GM19452 (cell line): ENCODE results near the gene CXXC1.
"Not testable (repeated sequence)": the region's sequence is repeated elsewhere in the genome, so short reads cannot be mapped to it uniquely, and the experiment has no call there.

ENCODE experiments used
- ATAC-seq: cut with Tn5 transposase; IDR thresholded peaks from one replicate; pipeline ENCODE4 v1.9.1; 2021; ENCODE audit not compliant: unreplicated experiment

The CXXC1 gene

DNA sequence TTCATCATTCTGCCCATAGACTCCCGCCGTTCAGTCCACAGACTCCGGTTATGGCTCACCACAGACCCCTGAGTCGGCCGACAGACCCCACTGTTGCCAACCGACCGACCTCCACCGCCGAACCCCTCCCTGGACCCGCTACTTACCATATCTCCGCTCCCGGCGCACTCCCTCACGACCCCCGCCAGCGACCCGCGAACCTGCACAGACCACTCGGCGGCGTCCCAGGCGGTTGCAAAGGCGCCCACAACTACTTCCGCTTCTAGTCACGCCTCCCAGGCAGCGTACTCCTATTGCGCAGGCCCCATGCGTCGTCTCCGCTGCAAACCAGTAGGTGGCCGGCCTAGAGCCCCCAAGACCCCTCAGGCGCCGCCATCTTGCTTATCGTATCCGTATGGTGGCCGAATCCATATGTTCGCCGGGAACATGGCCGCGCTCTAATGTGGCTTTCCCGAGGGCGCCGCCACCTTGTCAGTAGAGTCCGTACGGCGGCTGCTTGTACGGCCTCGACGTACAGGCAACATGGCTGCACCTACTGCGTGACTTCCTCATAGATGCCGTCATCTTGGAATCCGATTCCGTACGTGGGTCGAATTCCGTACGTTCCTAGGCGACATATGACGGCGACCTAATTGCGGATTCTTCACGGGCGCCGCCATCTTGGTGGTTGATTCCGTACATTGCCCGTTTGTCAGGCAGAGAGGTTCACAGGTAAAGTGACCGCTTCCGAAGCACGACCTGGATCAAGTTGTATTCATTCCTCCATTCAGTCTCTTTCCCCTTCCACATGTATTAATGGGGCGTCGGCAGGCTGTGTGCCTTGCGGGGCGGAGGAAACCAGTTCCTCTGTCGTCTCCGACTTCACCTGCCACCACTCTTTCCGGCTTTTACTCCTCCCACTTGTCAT lies at the start of gene CXXC1:
TSS of gene CXXC1 (minus strand) at position 252 of the 907 bp plus-strand sequence. CDS start at position 149, 103 bp downstream.
- ATAC-seq, result peak; percentile 86

DNA sequence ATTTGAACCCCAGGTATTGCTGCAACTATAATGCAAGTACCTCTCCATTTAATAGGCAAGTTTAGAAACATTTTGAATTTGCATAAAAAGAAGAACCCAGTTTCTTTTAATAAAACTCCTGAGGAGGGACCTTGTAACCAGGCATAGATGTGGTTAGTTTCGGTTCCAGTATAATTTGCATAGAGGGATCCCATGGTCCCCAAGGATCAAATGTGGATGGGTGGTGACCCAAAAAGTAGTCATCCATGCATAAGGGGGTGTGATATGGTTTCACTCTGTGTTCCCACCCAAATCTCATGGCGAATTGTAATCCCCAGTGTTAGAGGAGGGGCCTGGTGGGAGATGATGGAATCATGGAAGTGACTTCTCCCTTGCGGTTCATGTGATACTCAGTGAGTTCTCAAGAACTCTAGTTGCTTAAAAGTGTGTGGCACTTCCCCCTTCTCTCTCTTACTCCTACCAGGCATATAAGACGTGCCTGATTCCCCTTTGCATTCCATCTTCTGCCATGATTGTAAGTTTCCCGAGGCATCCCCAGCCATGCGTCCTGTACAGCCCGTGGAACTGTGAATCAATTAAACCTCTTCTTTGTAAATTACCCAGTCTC lies 47.2 kb upstream of the CXXC1 start:
- peak; percentile 77 for ATAC-seq

DNA sequence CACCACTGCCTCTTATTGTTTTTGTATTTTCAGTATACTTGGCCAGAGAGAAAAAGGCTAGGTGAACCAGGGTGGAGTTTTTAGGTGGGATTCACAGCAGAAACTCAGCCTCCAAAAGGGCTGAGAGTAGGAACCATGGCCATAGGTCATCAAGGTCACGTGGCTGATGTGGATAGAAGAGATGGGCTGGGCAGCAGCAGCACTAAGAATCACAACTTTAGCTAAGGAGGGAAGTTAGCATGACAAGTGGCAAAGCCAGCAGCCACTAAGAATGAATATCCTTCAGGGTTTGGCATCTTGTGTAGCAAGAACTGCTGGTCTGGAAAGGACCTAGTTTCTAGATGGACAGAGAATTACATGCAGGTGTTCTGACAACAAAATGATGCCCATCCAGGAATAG lies 44.2 kb upstream of the CXXC1 start:
- ATAC-seq, result no peak

DNA sequence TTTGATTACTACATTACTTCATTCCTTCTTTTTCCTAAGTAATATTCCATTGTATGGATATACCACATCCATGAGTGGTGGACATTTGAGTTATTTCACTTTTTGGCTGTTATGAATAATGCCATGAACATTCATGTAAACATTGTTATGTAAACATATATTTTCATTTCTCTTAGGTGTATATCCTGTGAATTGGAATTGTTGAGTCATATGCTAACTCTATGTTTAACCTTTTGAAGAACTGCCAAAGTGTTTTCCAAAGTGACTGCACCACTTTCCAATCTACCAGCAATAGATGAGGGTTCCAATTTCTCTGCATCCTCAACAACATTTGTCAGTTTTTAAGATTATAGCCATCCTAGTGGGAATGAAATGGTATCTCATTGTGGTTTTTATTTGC lies 42.7 kb upstream of the CXXC1 start:
- ATAC-seq, result no peak

DNA sequence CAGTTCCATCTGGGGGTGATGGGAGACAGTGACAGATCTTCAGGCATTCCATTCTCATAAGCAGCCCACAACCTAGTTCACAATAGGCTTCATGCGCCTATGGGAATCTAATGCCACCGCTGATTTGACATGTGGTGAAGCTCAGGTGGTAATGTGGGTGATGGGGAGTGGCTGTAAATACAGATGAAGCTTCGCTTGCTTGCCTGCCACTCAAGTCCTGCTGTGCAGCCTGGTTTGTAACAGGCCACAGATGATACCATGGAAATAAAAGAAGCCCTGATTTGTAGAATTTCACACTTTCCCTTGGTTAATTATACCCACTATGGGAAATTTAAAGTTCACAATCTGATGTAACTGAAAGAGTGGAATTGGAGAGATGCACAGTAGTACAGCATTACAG lies 40.5 kb upstream of the CXXC1 start:
- ATAC-seq, result no peak

DNA sequence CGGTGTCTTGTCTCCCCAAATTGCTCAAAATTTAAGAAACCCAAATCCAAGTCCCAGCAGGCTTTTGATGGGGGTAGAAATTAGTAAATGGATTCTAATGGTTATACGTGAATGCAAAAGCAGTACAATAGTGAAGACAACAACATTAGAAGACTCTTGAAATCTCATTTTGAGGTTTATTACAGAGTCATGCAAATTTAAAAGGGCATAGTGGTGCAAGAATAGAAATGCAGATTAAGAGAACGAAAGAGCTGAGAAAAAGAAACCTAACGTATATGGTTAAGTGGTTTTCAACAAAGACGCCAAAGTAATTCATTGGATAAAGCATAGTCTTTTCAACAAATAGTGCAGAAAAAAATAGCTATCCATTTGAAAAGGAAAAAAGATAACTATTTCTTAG lies 33.2 kb upstream of the CXXC1 start:
- ATAC-seq, result peak; percentile 56

DNA sequence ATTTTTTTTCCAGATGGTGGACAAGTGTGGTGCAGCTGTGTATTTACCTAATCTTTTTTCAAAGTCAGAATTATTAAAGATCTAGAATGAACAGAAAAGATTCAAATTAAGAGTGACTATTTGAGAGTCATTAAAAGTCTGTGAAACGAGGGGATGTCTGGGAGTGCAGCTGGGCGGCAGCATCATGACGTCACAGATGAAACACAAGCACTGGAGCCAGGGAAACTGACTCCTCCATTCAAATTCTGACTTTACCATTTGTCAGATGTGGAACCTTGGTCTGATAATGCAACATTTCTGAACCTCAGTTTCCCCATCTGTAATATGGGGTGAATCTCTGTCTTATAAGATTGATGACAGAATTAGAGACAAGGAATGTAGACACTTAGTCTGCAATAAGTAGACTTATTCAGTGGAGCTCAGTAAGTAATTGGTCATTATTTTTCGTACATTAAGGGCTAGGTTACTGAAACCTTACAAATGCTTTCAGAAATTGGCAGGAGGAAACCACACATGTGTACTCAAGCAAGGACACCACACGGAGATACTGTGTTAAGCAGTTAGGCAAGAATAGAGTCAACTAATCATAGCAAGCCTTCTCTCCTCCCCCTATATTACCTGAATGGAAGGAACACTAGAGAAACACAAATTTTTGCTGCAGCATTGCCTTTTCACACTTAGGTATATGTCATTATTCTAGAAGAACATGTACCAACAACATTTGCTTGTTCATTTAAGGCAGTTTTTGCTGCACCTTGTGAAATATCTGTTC lies 27.8 kb upstream of the CXXC1 start:
- ATAC-seq, result peak; percentile 79

DNA sequence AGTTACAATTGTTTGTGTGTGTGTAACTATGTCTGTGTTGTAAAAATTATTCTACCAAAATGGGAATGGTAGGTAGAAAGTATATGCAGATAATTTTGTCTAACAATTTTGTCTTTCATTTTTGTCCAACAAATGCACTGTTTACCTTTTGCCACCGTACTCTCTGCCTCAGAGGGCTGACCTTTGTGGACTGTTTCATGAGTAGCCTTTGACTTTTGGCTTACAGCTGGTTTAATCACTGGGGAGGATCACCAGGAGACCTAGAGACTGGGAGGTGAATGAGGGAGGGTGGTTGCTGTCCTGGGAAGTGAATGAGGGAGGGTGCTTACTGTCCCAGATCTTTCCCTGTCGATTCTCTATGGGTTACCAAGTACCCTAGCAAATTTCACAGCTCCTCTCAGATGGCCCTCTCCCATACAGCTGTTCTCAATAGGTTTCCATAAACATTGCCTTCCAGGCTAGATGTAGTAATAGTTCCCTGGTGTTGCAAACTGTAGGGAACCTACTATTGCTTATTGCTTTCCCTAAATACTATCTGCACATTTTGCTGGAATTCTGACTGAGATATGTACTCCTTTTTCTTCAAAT lies 26.5 kb upstream of the CXXC1 start:
- no peak for ATAC-seq

DNA sequence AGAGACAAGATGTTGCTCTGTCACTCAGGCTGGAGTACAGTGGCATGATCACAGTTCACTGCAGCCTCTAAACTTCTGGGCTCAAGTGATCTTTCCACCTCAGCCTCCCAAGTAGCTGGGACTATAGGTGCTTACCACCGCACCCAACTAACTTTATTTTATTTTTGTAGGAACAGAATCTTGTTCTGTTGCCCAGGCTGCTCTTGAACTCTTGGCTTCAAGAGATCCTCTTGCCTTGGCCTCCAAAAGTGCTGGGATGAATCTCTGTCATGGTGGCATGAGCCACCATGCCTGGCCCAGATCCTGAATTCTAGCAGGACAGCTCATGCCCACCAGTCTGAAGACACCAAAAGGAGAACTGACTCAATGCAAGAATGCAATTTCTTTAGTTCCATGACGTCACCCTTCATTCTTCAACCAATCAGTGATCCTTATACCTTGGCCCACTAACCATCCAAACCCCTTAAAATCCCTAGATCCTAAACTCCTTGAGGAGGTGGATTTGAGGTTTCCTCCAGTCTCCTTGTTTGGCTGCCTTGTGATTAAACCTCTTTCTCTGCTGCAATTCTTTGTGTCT lies 25.6 kb upstream of the CXXC1 start:
- peak; percentile 14 for ATAC-seq

DNA sequence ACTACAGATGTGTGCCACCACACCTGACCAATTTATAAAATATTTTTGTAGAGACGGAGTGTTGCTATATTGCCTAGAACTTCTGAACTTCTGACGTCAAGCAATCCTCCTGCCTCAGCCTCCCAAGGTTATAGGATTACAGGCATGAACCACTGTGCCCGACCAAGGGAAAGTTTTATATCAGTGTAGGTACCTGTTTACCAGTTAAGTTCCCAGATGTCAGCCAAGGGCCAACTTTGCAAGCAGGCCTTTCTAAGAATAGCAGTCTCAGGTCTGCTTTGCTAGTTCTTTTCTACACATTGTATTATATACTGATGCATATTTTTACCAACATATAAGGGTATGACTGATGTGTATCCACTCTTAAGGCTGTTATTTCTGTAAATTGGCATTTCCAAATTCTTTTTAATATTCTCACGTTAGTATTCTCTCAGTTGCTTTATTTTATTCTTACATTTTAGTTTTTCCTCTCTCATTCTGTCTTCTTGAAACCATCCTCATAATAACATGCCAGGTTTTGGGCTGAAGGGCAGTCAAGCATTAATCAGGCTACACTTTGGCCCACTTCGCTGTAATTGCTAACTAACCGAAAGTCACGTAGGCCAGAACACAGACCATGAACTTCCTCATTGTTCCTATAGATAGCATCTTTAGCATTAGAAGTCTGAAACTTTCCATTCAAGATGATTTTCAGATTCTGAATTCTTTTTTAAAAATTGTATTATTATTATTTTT lies 25.0 kb upstream of the CXXC1 start:
- peak; percentile 56 for ATAC-seq

DNA sequence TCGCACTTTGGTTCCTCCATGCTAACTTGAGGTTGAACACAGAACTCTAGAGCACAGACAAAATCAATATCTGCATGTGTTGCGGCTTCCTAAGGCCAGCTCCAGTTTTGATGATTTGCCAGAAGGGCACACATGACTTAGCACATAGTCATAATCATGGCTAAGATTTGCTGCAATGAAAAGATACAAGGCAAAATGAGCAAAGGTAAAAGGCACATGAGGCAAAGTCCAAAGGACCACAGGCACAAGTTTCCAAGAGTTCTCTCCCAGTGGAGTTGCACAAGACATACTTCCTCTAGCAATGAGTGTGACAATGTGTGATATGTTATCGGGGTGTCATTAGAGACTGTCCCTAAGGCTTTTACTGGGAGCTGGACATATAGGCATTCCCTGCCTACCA lies 24.2 kb upstream of the CXXC1 start:
- ATAC-seq, result no peak

DNA sequence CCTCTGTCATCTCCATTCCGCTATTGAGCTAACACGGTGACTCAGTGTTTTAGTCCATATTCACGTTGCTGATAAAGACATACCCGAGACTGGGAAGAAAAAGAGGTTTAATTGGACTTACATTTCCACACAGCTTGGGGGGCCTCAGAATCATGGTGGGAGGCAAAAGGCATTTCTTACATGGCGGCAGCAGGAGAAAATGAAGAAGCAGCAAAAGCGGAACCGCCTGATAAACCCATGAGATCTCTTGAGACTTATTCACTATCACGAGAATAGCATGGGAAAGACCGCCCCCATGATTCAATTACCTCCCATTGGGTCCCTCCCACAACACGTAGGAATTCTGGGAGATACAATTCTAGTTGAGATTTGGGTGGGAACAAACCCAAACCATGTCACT lies 22.6 kb upstream of the CXXC1 start:
- ATAC-seq, result no peak

DNA sequence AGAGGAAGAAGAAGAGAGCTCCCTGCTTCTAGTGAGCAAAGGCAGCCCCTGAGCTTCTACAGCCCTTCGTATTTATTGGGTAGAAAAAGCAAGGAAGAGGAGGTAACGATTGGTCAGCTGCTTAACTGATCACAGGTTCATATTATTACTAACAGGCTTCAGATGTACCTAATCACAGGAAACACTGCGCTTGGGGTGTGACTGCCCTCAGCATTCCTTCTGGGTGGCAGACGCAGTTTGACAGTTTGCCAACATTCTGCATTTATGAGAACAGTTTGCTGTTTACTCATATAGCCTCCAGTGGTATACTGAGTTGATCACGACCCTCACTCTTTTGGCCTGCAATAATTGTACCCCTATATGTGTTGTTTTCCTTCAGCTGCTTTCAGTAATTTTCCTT lies 21.4 kb upstream of the CXXC1 start:
- ATAC-seq, result not testable (repeated sequence)

DNA sequence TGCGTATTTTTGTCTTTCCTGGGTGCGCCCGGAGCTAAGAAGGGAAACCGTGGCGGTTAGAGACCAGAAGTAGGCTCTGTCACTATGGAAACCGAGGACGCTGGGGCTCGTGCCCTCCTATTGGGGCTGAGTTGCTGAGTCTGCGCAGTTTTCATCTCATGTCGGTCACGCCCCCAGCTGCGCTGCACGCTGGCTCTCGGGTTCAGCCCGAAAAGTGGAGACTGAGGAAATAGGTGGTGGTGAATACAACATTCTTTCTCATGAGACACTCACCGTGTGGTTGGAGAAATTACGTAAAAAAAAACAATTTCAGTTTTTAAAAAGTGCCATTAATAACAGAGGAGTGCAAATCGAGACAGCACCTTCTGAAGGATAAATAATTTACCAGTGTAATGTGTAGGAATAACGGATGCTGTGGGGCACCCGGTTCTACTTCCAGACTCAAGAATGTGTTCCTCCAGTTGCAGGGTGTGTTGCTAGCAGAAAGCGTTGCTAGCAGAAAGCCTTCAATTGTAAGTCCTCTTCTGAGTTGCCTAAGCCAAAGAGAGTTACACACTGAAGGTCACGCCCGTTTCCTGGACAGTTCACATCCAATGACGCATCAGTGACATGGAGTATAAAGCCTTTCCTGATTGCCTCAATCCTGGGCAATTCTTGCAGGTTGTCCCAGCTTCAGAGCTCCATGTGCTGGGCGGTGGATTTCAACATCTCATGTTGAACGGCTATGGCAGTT lies 20.4 kb upstream of the CXXC1 start:
- ATAC-seq, result peak; percentile 88

DNA sequence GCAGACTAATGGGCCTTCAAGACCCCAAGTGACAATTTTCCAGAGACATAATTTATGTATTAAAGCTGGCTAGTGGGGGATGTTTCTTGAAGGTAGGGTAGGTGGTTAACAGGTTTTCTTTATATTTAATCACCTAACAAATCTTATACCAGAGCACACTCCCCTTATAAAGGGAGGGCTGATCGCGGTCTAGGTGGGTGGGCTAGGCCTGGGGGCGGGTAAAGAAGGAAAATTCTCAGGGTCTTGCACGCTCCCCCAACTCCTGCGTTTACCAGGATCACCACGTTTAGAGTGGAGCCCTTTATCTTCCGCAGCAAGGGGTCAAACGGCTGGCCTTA lies 19.9 kb upstream of the CXXC1 start:
- no peak for ATAC-seq

DNA sequence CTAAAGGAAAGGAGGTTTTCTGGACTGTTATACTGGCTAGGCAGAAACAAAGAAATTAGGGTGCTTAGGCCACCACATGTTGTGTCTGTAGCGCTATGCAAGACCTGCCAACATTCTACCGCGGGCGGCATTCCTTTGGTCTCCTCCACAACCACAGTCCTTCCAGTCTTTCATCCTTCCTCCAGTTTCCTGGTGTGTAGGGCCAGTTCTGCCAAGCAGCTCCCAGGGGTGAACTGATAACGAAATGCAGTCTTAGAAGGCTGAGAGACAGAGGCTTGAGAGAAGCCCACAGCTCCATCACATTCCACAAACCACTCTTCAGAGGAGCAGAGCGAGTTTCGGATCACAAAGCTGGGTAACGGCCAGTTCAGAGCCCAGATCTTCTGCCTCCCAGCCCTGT lies 19.5 kb upstream of the CXXC1 start:
- ATAC-seq, result no peak

DNA sequence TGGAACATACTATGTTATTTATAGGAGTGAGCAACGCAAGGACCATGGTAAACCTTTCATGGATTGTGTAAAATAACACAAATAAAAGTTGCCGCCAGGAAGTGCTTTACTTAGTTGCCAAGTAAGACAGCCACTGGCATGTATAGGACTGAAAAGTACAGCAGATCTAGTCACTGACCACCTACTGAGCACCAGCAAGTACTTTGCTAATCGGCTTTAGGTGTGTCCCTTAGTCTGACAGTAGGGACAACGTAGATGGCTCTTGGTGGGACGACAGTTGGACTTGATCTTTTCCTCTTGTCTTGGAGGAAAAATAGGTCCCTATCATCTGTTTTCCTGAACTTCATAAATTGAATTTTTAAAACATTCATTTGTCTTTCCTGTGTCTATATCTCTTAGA lies 13.6 kb upstream of the CXXC1 start:
- ATAC-seq, result no peak

DNA sequence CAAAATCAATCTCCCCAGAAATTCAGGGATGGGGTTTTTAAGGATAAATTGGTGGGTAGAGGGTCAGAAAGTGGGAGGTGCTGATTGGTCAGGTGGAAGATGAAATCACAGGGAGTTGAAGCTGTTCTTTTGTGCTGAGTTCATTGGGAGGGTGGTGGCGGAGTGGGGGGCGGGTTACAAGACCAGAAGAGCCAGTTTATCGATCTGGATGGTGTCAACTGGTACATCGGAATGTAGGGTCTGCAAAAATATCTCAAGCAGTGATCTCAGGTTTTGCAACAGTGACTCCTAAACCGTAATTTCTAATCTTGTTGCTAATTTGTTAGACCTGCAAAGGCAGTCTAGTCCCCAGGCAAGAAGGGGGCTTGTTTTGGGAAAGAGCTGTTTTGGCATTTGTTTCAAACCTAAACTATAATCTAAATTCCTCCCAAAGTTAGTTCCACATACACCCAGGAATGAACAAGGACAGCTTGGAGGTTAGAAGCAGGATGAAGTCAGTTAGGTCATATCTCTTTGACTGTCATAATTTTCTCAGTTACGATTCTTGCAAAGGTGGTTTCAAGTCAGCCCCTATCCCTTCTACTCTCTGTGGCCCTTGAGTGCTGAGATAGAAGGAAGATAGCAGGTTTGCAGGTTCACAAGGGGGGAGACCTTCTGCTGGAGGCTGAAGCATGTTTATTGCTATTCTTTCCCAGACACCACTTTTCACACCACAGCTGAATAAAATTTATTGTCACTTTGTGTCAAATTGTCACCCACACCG lies 12.3 kb upstream of the CXXC1 start:
- no peak for ATAC-seq
